ENCODE measurements around the gene ROR1. TPM values are rescaled to one million over a fixed set of nuclear protein-coding genes. Genes with fewer than 3 reads are reported as not detected.
A peak's percentile ranks its signal among the peaks of the same experiment; 100 is the strongest.

ROR1 gene
- total and polyA plus RNA-seq, 2 of the 13 experiments (the other 11 are each of a cell fraction or from before 2014, with no cell fraction given) = 0.58 to 2.3 TPM

- no TSS peak for BruUV-seq (replicated peaks)
- H3K27me3 ChIP-seq (ENCODE audit: control insufficient read depth in 1 of 2, insufficient read depth in 2 of 2, low read length in 2 of 2) = no peaks in the 10 kb centered on the region
- no peak overlapping the region for H3K4me3 ChIP-seq (replicated peaks in 1 of 3; ENCODE audit: insufficient read depth in 1 of 3, low read depth in 2 of 3, low read length in 3 of 3)
- no peaks in the 10 kb centered on the region for H4K20me1 ChIP-seq (ENCODE audit: insufficient read depth, low read length)
- H3K36me3 ChIP-seq (replicated peaks in 1 of 2; ENCODE audit: control insufficient read depth in 1 of 2, insufficient read depth in 2 of 2, low read length in 2 of 2) = no peaks in the 10 kb centered on the region
- H2AFZ ChIP-seq (ENCODE audit: low read length) = no peak overlapping the region
- in situ Hi-C loops (cut with HindIII; ENCODE audit: extremely low pct_ligation_motif_present, low pct_unique_long_range_greater_than_20kb) = no loop called here
- FAIRE-seq = no peak
- TF ChIP-seq ZNF225 (CRISPR knock-in tag; IDR thresholded peaks at IDR 0.05) (no peak), REST (IDR thresholded peaks at IDR 0.05; ENCODE audit: borderline replicate concordance in 1 of 2, low read depth in 1 of 2, low read length in 2 of 2) (no peak), ZNF616 (CRISPR knock-in tag; IDR thresholded peaks at IDR 0.05; ENCODE audit: low read depth) (no peak), RAD51 (IDR thresholded peaks at IDR 0.05; ENCODE audit: borderline replicate concordance) (peak; percentile 62; the same call in 1 of the 2 replicates), USF2 (IDR thresholded peaks at IDR 0.05; ENCODE audit: low read depth, low read length) (peak; percentile 70; the same call in 1 of the 2 replicates), USF2 (CRISPR knock-in tag; IDR thresholded peaks at IDR 0.05; ENCODE audit: borderline replicate concordance) (peak; percentile 44; the same call in 1 of the 2 replicates), ATM (IDR thresholded peaks at IDR 0.05; ENCODE audit: borderline replicate concordance) (no peak), HINFP (CRISPR knock-in tag; IDR thresholded peaks at IDR 0.05; ENCODE audit: low read depth) (no peak), SALL1 (CRISPR knock-in tag; IDR thresholded peaks at IDR 0.05) (no peak), ZNF367 (CRISPR knock-in tag; IDR thresholded peaks at IDR 0.05; ENCODE audit: borderline replicate concordance) (no peak)
- TF ChIP-seq, protein P1, sequence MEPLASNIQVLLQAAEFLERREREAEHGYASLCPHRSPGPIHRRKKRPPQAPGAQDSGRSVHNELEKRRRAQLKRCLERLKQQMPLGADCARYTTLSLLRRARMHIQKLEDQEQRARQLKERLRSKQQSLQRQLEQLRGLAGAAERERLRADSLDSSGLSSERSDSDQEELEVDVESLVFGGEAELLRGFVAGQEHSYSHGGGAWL (CRISPR knock-in tag; IDR thresholded peaks at IDR 0.05) = no peak
- TF ChIP-seq, protein P2, sequence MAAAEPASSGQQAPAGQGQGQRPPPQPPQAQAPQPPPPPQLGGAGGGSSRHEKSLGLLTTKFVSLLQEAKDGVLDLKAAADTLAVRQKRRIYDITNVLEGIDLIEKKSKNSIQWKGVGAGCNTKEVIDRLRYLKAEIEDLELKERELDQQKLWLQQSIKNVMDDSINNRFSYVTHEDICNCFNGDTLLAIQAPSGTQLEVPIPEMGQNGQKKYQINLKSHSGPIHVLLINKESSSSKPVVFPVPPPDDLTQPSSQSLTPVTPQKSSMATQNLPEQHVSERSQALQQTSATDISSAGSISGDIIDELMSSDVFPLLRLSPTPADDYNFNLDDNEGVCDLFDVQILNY (CRISPR knock-in tag; conservative IDR thresholded peaks at IDR 0.05) = no peak
- no peak for ATAC-seq
- intact Hi-C loops (cut with micrococcal nuclease; ENCODE audit: unreplicated experiment) = no loop called here
- no peak overlapping the region for H3K27ac ChIP-seq (ENCODE audit: extremely low read length, insufficient read depth, low read length)
- H3K4me1 ChIP-seq (ENCODE audit: insufficient read depth, low read length) = no peaks in the 10 kb centered on the region
- no peaks in the 10 kb centered on the region for H3K79me2 ChIP-seq (ENCODE audit: insufficient read depth, low read length)
- H3K9ac ChIP-seq (ENCODE audit: insufficient read depth, low read depth, low read length) = no peak overlapping the region
- WGBS (ENCODE audit: low lambda C conversion rate) = 47% methylated on average over 2 of the region's 2 CpGs
- peak overlapping the region; percentile 33; the same call in 1 of the 2 replicates for H3K4me2 ChIP-seq (ENCODE audit: low read depth, low read length)
- H3K9me3 ChIP-seq (ENCODE audit: low read length) = no peaks in the 10 kb centered on the region
- CTCF ChIA-PET (ENCODE audit: low intra/inter-chr PET ratio, low total read pairs) = no interaction called here
- POLR2A ChIA-PET = no interaction called here
- no peak for DNase-seq (ENCODE audit: low spot score)
These were observed 246.0 kb downstream of the ROR1 start for GRCh38 chr1:64019818-64020217.

Measured in HepG2 (cell line).